Measurements from ENCODE around the gene CHSY1.

CHSY1 gene

GRCh38 chr15:101266787-101267186, 14.9 kb upstream of the CHSY1 start:
- TF ChIP-seq CTCF (IDR thresholded peaks at IDR 0.05; ENCODE audit: borderline replicate concordance, insufficient read depth, low read depth, low read length): no peak

GRCh38 chr15:101266034-101266433, 14.2 kb upstream of the CHSY1 start:
- no peak overlapping the region for H3K4me3 ChIP-seq (ENCODE audit: low read depth, low read length)
- no peak for TF ChIP-seq CTCF (IDR thresholded peaks at IDR 0.05; ENCODE audit: borderline replicate concordance, insufficient read depth, low read depth, low read length)

More at GRCh38 chr15:101266787-101267186, 14.9 kb upstream of the CHSY1 start:
- no peak overlapping the region for H3K4me3 ChIP-seq (ENCODE audit: low read depth, low read length)

GRCh38 chr15:101264911-101265641, 13.2 kb upstream of the CHSY1 start:
- no peak for TF ChIP-seq CTCF (IDR thresholded peaks at IDR 0.05; ENCODE audit: borderline replicate concordance, insufficient read depth, low read depth, low read length)

GRCh38 chr15:101264011-101264410, 12.2 kb upstream of the CHSY1 start:
- H3K4me3 ChIP-seq (ENCODE audit: low read depth, low read length): no peak overlapping the region
- no peak for TF ChIP-seq CTCF (IDR thresholded peaks at IDR 0.05; ENCODE audit: borderline replicate concordance, insufficient read depth, low read depth, low read length)

More at GRCh38 chr15:101264911-101265641, 13.2 kb upstream of the CHSY1 start:
- H3K4me3 ChIP-seq (ENCODE audit: low read depth, low read length): no peak overlapping the region

- H3K4me3 ChIP-seq (ENCODE audit: low read depth, low read length): no peak overlapping the region
- no peak for TF ChIP-seq CTCF (IDR thresholded peaks at IDR 0.05; ENCODE audit: borderline replicate concordance, insufficient read depth, low read depth, low read length)
Measured at GRCh38 chr15:101262551-101262950, 10.7 kb upstream of the CHSY1 start.

GRCh38 chr15:101258238-101259144, 6.6 kb upstream of the CHSY1 start:
- H3K4me3 ChIP-seq (ENCODE audit: low read depth, low read length): no peak overlapping the region
- TF ChIP-seq CTCF (IDR thresholded peaks at IDR 0.05; ENCODE audit: borderline replicate concordance, insufficient read depth, low read depth, low read length): peak; percentile 63

All from GM12875 (cell line).